HCEC 1CT (cell line): ENCODE measurements around the gene HNRNPUL2.
A peak's percentile ranks its signal among the peaks of the same experiment; 100 is the strongest.

Experiments
- DNase-seq: peaks from one replicate; pipeline ENCODE4 v3.0.0-alpha.2; 2017

The HNRNPUL2 gene

DNA sequence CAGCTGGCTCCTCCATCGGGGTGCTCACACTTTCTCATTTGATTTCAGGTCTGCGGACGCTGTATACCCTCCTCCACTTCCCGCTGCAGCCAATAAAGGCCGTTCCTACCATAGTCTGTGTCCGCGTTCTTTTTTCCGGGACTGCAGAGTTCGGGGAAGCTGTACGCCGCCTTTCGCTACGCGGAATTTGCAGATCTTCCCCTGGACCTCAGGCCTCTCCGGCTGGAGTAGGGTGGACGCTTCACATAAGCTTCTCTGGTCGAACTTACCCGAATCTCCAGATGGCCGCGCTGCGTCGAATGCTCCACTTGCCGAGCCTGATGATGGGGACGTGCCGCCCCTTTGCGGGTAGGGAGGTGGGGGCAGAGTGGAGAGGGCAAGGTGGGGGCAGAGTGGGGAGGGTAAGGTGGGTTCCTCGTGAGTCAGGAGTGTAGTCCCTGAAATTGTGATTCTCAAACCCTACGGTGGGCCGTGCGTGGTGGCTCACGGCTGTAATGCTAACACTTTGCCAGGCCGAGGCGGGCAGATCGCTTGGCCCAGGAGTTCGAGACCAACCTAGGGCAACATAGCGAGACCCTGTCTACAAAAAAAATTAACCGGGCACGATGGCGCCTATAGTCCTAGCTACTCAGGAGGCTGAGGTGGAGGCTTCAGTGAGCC lies 61.5 kb downstream of the HNRNPUL2 start:
- DNase-seq: peak; percentile 59

DNA sequence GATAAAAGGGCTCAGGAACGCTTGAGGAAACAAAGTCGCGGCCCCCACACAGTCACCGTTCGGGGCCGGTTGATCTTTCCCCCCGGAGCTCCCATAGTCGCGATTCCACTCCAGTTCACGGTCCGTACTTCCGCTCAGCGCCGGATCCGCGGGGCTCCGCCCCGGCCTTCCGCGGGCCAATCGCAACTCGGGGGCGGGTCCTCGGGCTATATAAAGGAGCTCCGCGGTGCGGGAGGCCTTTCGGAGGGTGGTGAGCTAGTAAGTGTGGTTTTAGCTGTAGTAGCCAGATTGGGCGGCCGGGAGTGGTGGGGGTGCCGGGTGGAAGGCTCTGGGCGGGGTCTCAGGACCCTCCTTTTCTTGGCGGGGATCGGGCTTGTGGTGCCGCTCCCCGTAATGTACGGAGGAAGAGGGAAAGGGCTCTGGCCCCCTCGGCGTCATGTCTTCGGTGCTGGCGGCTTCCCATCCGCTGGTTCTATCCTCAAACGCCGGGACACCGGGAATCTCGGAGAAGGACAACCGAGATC lies 62.1 kb downstream of the HNRNPUL2 start, which contains the start of the genes C11orf98 and CSKMT:
TSS of gene C11orf98 (minus strand) at position 136 of the 524 bp plus-strand sequence. CDS start at position 95, 41 bp downstream.
TSS of gene CSKMT (plus strand) at position 238 of the 524 bp plus-strand sequence. CDS start 568 bp downstream, outside the sequence.
- peak; percentile 91 for DNase-seq

DNA sequence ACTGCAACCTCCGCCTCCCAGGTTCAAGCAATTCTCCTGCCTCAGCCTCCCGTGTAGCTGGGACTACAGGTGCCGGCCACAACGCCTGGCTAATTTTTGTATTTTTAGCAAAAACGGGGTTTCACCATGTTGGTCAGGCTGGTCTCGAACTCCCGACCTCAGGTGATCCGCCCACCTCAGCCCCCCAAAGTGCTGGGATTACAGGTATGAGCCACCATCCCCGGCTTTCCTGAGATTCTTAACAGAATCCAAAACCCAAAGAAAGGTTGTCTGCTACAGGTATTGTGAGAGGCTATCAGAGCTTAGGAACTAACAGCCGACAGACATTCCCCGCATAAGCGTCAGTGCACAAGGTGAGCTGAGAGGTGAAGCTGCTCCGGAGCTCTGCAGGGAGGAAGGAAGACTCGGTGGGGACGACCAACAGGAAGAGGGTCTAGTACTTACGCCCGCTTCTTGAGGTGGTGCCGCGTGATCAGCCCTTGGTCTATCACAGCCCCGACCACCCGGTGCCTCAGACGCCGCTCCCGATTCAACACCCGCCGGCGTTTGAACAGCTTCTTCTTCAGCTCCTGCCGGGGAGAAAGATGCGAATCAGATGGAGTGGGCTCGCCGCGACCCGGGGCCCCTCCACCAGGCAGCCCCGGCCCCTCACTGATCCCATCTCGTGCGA lies 62.7 kb downstream of the HNRNPUL2 start:
- DNase-seq: peak; percentile 33
